ENCODE measurements around the gene KCNK1.
"Not testable (repeated sequence)": the region's sequence is repeated elsewhere in the genome, so short reads cannot be mapped to it uniquely, and the experiment has no call there.

KCNK1 gene

GRCh38 chr1:233607252-233608119 is 6.4 kb upstream of the KCNK1 start:
- H3K4me1 Mint-ChIP-seq: no peaks in the 10 kb centered on the region
- no peak overlapping the region for H3K4me3 Mint-ChIP-seq
- H3K27me3 Mint-ChIP-seq (ENCODE audit: low read depth): peaks cover 51% of the 10 kb centered on the region
- H3K9me3 Mint-ChIP-seq: peaks cover 5% of the 10 kb centered on the region
- no peak overlapping the region for H3K27ac Mint-ChIP-seq
- H3K36me3 Mint-ChIP-seq (ENCODE audit: low read depth): no peaks in the 10 kb centered on the region
- TF ChIP-seq, protein P1, sequence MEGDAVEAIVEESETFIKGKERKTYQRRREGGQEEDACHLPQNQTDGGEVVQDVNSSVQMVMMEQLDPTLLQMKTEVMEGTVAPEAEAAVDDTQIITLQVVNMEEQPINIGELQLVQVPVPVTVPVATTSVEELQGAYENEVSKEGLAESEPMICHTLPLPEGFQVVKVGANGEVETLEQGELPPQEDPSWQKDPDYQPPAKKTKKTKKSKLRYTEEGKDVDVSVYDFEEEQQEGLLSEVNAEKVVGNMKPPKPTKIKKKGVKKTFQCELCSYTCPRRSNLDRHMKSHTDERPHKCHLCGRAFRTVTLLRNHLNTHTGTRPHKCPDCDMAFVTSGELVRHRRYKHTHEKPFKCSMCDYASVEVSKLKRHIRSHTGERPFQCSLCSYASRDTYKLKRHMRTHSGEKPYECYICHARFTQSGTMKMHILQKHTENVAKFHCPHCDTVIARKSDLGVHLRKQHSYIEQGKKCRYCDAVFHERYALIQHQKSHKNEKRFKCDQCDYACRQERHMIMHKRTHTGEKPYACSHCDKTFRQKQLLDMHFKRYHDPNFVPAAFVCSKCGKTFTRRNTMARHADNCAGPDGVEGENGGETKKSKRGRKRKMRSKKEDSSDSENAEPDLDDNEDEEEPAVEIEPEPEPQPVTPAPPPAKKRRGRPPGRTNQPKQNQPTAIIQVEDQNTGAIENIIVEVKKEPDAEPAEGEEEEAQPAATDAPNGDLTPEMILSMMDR (IDR thresholded peaks at IDR 0.05; ENCODE audit: unreplicated experiment in 3 of 3): no peak

DNA sequence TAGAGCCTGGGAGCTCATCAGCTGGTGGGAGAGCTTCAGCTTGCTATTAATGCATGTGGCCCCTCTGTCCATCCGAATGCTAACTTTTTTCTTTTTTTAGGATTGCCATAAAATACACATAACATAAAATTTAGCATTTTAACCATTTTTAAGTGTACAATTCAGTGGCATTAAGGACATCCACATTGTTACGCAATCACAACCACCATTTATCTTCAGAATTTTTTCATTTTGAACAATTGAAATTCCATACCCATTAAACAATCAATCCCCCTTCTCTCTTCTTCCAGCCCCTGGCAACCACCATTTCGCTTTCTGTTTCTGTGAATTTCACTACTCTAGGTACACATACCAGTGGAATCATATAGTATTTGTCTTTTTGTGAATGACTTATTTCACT is 4.9 kb upstream of the KCNK1 start:
- peaks cover 3% of the 10 kb centered on the region for H3K9me3 Mint-ChIP-seq
- no peak overlapping the region for H3K27ac Mint-ChIP-seq
- no peak overlapping the region for H3K4me3 Mint-ChIP-seq
- H3K4me1 Mint-ChIP-seq: peaks cover 5% of the 10 kb centered on the region
- no peaks in the 10 kb centered on the region for H3K36me3 Mint-ChIP-seq (ENCODE audit: low read depth)
- TF ChIP-seq, protein P1 (IDR thresholded peaks at IDR 0.05; ENCODE audit: unreplicated experiment in 3 of 3): no peak
- H3K27me3 Mint-ChIP-seq (ENCODE audit: low read depth): peaks cover 59% of the 10 kb centered on the region

DNA sequence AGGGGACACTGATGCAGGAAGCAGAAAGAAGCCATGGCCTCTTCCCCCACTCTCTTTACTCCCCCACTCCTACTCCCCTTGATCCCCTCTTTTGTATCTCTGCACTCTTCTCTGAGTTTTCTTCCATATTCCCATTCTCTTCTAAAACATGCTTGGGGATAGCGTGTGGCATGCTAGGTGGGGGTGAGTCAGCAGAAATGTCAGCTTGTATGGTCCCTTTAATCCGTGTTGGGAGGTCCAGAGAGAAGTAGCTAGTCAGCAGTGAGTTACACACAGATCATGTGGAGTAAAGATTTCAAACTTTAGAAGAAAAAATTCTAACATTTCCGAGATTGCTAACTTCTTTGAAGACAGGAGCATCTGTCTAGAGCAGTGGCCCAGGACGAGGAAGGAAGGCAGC is 4.0 kb upstream of the KCNK1 start:
- no peak overlapping the region for H3K4me3 Mint-ChIP-seq
- no peaks in the 10 kb centered on the region for H3K9me3 Mint-ChIP-seq
- TF ChIP-seq, protein P1 (IDR thresholded peaks at IDR 0.05; ENCODE audit: unreplicated experiment in 3 of 3): no peak
- H3K4me1 Mint-ChIP-seq: peaks cover 6% of the 10 kb centered on the region
- peaks cover 67% of the 10 kb centered on the region for H3K27me3 Mint-ChIP-seq (ENCODE audit: low read depth)
- H3K27ac Mint-ChIP-seq: no peak overlapping the region
- no peaks in the 10 kb centered on the region for H3K36me3 Mint-ChIP-seq (ENCODE audit: low read depth)

DNA sequence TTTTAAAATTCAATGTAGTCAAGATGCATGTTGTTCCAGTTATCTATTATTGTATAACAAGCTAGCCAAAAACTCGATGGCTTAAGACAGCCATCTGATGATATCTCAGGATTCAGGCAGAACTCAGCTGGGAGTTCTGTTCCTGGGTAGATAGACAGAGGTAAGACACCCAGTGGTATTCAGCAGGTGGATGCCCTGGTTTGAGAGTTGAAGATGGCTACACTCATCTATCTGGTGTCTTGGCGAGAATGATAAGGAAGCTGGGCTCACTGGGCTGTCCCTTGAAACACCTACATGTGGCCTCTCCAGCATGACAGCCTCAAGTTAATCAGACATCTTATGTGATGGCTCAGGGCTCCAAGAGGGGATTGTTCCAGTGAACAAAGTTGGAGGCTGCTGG is 3.3 kb upstream of the KCNK1 start:
- H3K4me3 Mint-ChIP-seq: no peak overlapping the region
- no peak overlapping the region for H3K27ac Mint-ChIP-seq
- peaks cover 74% of the 10 kb centered on the region for H3K27me3 Mint-ChIP-seq (ENCODE audit: low read depth)
- peaks cover 12% of the 10 kb centered on the region for H3K4me1 Mint-ChIP-seq
- H3K36me3 Mint-ChIP-seq (ENCODE audit: low read depth): no peaks in the 10 kb centered on the region
- no peaks in the 10 kb centered on the region for H3K9me3 Mint-ChIP-seq
- TF ChIP-seq, protein P1 (IDR thresholded peaks at IDR 0.05; ENCODE audit: unreplicated experiment in 3 of 3): no peak

- peak overlapping the region in 2 of 3 experiments; percentile 18 to 37 for H3K4me3 Mint-ChIP-seq
- peaks cover 20% of the 10 kb centered on the region for H3K4me1 Mint-ChIP-seq
- not testable (repeated sequence) for H3K9me3 Mint-ChIP-seq; H3K36me3 Mint-ChIP-seq (ENCODE audit: low read depth); H3K27ac Mint-ChIP-seq
- peaks cover 82% of the 10 kb centered on the region for H3K27me3 Mint-ChIP-seq (ENCODE audit: low read depth)
Measured at GRCh38 chr1:233611363-233611762, 2.5 kb upstream of the KCNK1 start.

DNA sequence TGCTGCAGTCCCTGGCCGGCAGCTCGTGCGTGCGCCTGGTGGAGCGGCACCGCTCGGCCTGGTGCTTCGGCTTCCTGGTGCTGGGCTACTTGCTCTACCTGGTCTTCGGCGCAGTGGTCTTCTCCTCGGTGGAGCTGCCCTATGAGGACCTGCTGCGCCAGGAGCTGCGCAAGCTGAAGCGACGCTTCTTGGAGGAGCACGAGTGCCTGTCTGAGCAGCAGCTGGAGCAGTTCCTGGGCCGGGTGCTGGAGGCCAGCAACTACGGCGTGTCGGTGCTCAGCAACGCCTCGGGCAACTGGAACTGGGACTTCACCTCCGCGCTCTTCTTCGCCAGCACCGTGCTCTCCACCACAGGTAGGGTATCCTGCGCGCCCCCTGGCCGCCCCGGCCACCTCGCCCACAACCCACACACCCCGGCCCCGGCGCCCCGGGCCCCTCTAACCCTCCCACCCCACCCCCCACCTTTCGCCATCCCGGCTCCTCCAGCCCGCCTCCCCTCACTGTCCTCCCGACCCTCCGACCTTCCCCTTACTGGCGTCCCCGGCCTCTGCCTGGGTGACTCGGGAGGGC is 352 bp downstream of the KCNK1 start:
- peaks cover 85% of the 10 kb centered on the region for H3K27me3 Mint-ChIP-seq (ENCODE audit: low read depth)
- H3K27ac Mint-ChIP-seq: peak overlapping the region in 2 of 3 experiments; percentile 47 to 77
- H3K4me3 Mint-ChIP-seq: peak overlapping the region; percentile 91 to 95 (median 94)
- TF ChIP-seq, protein P1 (IDR thresholded peaks at IDR 0.05; ENCODE audit: unreplicated experiment in 3 of 3): no peak
- H3K36me3 Mint-ChIP-seq (ENCODE audit: low read depth): no peaks in the 10 kb centered on the region
- no peaks in the 10 kb centered on the region for H3K9me3 Mint-ChIP-seq
- peaks cover 24% of the 10 kb centered on the region for H3K4me1 Mint-ChIP-seq
